GM21717 (cell line): ENCODE results near the gene ADAMTS9.

ENCODE experiments used
- ATAC-seq: cut with Tn5 transposase; IDR thresholded peaks from one replicate; pipeline ENCODE4 v1.9.1; 2021; ENCODE audit warnings: mild to moderate bottlenecking, moderate library complexity; ENCODE audit not compliant: unreplicated experiment

Gene ADAMTS9

GRCh38 chr3:64495781-64496334 lies 191.9 kb downstream of the ADAMTS9 start:
- no peak for ATAC-seq

GRCh38 chr3:64495121-64495780 lies 192.5 kb downstream of the ADAMTS9 start:
- no peak for ATAC-seq

DNA sequence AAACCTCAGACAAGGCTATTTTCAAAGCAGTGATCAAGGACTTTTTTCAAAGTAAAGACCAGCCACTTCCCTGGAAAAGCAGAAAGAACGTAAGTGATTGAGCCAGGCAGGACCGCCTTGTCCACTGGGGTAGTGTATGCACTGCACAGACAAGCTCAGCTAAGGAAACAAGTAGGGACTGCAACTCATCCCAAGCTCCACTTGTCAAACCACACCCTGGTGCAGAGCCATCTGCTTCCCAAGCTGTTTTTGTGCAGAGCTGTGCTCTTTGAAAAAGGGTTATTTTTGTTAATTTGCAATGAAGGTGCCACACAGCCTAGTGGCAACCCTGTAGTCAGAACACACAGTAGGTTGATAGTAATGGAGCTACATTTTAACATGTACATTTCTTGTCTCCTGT lies 193.3 kb downstream of the ADAMTS9 start:
- ATAC-seq: no peak

- ATAC-seq: no peak
Measured at GRCh38 chr3:64493149-64493548, 194.7 kb downstream of the ADAMTS9 start.

GRCh38 chr3:64491843-64492242 lies 196.0 kb downstream of the ADAMTS9 start:
- no peak for ATAC-seq

GRCh38 chr3:64490180-64490724 lies 197.5 kb downstream of the ADAMTS9 start:
- no peak for ATAC-seq

GRCh38 chr3:64489361-64490044 lies 198.3 kb downstream of the ADAMTS9 start:
- ATAC-seq: no peak

- ATAC-seq: no peak
Measured at GRCh38 chr3:64488939-64489338, 198.9 kb downstream of the ADAMTS9 start.

- peak; percentile 98 for ATAC-seq
Measured at GRCh38 chr3:64484289-64484992, 203.4 kb downstream of the ADAMTS9 start.

DNA sequence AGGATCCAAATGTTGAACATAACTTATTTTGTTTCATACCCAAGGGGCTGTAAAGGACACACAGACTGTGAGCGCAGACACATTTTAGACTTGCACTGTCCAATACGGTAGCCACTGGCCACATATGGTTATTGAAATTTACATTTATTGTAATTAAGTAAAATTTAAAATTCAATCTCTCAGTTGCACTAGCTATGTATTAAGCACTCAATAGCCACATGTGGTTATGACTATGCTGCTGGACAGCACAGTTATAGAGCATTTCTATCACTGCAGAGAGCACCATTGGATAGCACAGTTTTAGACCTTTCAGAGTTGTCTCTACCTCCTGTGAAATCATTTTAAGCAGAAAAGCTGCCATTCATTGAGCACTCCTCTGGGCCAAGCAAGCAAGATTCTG lies 204.3 kb downstream of the ADAMTS9 start:
- no peak for ATAC-seq

DNA sequence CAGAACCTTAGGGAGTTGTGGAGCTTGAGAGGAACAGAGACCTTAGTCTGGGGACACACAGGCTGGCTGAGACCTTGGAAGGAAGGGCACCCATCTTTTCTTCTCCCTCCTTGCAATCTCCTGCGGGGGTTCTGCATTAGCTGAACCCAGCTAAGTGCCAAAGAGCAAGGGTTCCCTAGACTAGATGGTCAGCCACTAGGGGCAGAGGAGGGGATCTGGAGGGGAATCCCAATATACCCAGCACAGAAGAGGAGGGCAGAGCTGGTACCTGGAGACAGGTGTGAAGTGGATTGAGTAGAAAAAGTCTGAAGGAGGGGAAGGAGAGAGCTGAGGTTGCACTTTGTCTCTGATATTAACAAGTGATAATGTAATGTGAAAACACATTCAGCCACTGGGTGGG lies 212.8 kb downstream of the ADAMTS9 start:
- no peak for ATAC-seq

- no peak for ATAC-seq
Measured at GRCh38 chr3:64473466-64473865, 214.3 kb downstream of the ADAMTS9 start.

- ATAC-seq: no peak
Measured at GRCh38 chr3:64470436-64470835, 217.4 kb downstream of the ADAMTS9 start.

- no peak for ATAC-seq
Measured at GRCh38 chr3:64467255-64467944, 220.4 kb downstream of the ADAMTS9 start.
